ENCODE results near the gene PRR20G.

- TF ChIP-seq POLR2A (IDR thresholded peaks at IDR 0.05; ENCODE audit: low read depth, low read length) (no peak), CTCF (conservative IDR thresholded peaks at IDR 0.05; ENCODE audit: low read depth, low read length) (no peak), RFX5 (IDR thresholded peaks at IDR 0.05; ENCODE audit: low read depth, low read length) (no peak), RAD21 (IDR thresholded peaks at IDR 0.05; ENCODE audit: low read length) (no peak), MAZ (IDR thresholded peaks at IDR 0.05; ENCODE audit: borderline replicate concordance, low read depth, low read length) (no peak), SMC3 (IDR thresholded peaks at IDR 0.05; ENCODE audit: low read depth, low read length) (no peak), MAFK (IDR thresholded peaks at IDR 0.05; ENCODE audit: low read depth, low read length) (no peak)
These were observed 10.3 kb downstream of the PRR20G start for GRCh38 chr3:127277561-127277960.

All from IMR-90 (cell line).